Measurements from ENCODE around the gene TMEM212.

The TMEM212 gene

DNA sequence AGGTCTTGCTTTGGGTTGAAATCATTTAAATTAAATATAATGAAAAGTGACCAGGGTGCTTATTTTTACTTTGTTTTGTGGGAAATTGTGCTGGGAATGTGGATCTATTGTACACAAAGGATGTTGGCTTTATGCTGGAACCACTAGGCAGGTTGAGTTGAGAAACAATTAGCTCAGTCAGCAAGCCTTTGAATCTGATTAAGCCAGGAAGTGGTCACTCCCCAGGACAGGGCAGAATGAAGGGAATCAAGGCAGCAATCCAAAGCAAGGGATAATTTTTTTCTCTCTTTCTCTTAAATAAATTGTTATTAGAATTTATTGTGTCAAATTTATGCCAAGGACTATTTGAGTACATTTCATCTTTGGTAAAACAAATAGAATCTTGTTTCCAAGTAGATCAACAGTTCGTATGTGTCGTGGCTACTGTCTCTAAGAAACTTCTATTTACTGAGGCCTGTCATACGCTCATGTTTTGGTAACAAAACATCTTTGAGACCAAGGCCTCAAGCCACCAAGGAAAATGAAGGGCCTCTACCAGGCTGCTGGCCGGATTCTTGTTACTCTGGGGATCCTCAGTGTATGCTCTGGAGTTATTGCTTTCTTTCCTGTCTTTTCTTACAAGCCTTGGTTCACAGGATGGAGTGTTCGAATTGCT is at the start of gene TMEM212:
TSS of gene TMEM212 (plus strand) at position 486 of the 655 bp plus-strand sequence. CDS start at position 521, 35 bp downstream.
- no peak for DNase-seq

DNA sequence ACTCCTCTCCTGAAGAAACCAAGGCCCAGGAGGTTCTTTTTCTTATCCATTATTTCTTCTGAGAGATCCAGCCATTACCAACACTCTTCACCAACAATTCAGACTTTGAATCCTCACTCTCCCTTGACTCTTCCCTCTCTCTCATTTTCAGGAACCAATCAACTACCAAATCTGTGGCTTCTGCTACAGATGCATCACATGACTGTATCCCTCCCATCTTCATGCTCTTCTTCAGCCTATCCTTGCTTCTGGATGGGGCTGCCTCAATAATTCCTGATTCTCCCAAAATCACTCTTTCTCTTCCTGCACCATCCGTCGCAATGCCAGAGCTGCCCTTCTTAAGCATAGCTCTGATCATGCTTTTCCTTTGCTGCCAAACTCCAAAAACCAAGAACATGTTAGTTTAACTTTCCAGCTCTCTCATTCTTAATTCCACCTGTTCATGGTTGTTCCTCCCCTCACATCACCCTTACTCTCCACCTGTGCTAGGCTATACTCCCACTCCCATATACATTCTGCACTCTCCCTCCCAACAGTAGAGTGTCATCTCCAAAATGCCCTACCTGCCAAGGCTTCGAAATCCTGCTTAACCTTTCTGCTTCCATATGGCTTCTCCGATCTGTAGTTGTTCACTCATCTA is 46.4 kb upstream of the TMEM212 start:
- DNase-seq = no peak

DNA sequence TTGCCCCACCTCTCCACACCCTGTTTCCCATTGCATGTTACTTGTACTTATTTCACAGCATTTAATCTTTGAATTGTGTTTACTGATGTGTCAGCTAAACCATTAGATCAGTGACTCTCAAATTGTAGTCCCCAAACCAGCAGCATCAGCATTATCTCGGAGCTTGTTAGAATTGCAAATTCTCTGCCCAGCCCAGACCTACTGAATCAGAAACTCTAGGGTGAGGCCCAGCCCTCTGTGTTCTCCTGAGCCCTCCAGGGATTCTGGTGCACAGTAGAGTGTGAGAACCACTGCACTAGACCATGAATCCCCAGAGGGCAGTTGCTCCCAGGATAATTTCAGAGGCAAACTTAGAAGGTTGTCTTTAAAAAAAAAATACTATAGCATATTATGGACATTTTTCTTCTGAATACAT is 45.9 kb upstream of the TMEM212 start:
- no peak for DNase-seq

DNA sequence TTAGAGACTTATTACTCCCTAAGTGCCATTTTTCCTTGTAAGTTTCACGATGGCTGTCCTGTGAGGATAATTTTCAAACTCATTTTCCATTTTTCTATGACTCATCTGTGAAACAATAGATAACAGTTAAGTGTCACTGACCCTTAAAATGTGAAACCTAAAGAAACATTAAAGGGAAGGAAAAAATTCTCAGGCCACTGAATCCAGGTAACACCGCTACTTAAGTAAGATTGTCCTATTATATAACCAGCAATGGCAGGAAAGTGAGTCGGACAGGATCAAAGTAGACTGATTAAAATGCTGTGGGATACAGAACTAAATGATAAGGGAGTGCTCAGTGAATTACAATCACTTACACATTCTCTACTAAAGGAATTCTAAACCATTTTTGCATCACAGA is 45.3 kb upstream of the TMEM212 start:
- DNase-seq = no peak

DNA sequence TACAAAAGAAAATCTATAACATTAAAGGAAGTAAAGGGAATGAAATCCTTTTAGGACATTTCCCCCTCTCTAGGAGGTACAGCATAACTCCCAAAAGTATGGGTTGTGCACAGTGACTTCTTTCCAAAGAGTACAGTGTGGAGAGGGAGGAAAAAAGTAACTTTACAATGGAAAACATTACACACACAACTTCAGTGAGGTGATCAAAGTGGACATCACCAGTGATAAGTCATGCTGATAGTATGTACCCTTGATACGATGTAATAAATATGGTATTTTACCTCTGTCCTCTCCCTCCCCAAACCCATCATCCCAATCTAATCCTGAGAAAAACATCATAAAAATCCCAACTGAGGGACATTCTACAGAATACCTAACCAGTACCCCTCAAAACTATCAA is 43.6 kb upstream of the TMEM212 start:
- DNase-seq = no peak

DNA sequence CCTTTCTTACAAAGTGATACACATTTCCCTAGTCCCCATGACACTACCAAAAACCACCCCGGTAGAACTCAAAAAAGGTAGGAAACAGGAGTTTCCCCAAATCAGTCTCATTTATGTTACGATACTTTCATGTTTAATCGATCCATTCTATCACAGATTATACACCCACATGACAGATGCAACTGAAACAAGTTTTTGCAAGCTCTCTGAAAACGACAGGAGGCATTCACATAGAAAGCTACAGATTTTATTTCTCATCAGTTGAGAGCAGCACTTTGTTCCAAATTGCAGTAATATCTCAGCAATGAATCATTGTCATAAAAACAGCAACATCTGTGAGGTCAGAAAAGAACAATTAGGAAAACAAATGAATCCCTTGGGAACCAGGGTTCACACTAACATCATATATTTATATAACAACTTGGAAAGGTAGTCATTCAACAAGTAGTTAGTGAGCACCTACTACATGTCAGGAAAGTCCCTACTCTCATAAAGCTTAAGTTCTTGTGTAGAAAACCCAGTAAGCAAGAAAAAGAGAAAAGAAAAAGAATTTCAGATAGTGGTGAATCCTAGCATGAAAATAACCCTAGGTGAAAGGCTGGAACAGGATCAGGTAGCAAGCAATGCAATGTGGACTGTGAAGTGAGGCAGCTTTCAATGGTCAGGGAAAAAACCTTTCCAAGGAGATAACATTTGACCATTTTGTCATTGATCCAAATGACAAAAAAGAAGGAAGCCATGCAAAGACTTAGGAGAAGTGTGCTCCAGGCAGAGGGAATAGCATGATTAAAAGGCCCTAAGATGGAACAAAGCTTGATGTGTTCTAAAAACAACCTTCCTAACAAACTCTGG is 41.2 kb upstream of the TMEM212 start:
- DNase-seq = no peak

DNA sequence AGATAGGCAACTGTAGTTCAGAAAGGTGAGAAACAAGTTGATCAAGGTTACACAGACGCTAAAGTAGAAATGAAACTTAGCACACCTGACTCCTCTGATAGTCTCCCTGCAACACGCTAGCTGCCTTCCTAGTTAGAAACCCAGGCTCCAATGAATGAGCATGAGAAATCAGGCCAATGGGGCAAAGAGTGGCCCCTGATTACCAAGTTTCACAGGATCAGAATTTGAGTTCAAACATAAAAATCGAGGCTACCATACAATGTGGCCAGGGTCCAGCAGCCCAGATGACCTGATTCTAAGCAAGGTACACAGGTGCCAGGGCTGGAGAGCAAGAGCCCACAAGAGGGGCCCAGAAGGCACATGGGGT is 40.6 kb upstream of the TMEM212 start:
- no peak for DNase-seq

DNA sequence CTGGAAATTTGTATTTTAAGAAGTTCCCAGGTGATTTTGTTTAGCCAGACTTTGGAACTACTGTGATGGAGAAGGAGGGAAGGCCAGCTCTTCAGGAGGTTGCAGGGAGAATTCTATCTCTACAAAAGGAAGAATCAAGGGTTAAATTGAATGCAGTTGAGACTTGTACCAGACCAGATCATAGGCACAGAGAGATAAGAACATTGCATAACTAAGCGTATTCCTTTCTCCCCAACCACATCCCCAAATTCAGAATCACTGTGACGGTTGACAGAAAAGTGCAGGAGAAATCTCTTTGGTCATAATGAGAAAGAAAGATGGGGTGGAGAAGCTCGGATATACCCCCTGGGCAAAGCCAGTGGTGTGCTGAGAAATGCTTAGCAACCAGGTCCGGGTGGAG is 40.1 kb upstream of the TMEM212 start:
- no peak for DNase-seq

DNA sequence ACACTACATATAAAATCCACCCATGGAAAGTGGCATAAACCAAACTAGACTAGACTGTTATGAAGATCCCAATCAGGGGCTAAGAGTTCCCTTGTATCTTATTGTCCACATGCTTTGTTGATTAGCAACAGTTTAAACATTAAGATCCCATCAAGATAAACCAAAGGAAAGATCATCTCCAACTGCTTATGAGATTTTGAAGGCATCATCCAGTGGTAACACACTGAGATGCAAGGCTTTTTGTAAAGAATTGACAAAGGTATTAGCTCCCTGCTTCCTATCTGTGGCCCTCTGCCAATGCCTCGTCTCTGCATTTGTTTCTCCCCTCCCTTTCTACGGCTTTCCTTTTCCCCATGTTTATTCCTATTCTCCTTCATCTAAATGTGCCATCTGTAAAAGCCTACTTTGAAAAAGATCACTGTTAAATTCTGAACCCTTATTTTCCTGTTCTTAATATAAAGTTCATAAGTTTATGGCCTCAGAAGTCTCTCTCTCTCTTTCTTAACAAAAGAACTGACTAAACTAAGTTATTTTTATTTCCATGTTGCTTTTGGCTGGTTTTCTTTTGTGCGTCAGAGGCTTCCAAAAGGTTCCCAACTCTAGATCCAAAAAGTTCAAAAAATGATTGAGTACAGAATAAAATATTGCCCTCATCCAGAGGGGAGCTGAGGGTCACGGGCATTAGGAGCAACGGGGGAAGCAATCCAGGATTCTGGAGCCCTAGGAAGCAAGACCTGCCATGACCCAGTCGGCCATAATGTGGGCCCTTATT is 38.3 kb upstream of the TMEM212 start:
- no peak for DNase-seq

DNA sequence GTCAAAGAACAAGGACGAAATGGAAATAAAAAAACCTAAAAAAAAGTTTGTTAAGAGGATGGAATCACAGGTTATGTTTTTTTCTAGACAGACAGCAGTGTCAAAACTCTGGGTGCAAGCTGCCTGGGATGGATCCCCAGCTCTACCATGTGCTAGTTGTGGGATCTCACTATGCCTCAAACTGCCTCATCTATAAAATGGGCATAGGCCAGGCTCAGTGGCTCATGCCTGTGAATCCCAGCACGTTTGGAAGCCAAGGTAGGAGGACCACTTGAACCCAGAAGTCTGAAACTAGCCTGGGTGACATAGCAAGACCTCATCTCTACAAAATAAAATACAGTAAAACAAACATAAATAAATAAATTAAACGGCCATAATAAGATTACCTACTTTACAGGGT is 37.5 kb upstream of the TMEM212 start:
- no peak for DNase-seq

DNA sequence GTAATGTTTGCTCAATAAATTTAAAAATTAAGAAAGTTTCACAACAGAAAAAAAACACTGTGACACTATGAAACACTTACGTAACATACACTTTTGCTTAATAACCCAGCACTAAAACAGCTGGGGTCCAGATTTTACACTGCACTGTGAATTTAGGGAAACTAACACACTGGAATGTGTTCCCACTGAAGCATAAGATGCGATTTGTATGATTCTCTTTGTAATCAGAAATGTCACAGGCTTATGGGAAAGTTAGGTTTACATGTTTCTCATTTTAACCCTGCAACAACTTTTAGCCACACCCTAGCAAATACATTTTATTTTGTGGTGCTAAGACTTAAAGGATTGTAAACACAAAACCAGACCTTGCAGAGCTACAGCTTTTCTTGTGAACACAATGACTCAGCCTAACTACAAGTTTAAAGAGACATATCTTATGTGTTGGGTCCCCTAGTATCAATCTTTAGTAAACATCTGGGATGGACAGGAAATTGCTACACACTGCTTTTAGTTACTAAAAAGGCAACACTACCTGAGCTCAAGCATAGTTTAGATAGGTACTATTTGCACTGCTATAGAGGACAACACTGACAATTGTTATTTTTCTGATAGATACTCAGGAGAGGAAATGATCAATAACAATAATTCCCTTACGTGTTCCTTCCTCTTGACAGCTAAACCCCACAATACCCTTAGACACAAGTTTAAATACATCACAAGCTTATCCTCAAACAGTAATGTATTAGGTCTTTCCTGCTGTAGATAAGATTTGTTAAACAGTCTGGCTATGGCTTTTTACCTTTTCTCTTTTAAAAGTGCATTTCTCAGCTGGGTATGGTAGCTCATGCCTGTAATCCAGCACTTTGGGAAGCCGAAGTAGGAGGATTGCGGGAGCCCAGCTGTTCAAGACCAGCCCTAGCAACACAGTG is 36.7 kb upstream of the TMEM212 start:
- DNase-seq = no peak

DNA sequence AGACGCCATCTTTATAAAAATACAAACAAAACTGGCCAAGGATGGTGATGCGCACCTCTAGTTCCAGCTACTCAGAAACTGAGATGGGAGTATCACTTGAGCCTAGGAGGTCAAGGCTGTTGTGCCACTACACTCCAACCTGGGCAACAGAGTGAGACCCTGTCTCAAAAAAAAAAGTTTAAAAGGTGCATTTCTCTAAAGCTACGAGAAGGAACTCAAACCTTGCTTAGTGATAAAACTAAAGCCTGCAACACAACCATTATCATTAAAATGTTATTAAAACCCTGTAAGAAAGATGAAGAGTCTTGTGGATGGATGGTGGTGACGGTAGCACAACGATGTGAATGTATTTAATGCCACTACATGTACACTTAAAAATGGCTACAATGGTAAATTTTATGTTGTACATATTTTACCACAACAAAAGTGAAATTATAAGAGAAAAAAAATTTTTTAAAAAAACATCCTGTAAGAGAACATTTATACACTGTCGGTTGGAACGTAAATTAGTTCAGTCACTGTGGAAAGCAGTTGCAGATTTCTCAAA is 35.9 kb upstream of the TMEM212 start:
- no peak for DNase-seq

DNA sequence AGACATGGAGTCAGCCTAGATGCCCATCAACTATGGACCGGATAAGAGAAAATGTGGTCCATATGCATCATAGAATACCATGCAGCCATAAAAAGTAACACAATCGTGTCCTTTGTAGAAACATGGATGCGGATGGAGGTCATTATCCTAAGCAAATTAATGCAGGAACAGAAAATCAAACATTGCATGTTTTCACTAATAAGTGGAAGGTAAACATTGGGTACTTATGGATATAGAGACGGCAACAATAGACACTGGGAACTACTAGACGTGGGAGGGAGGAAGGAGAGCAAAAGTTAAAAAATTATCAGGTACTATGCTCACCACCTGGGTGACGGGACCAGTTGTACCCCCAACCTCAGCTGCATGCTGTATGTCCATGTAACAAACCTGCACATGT is 35.3 kb upstream of the TMEM212 start:
- DNase-seq = no peak

DNA sequence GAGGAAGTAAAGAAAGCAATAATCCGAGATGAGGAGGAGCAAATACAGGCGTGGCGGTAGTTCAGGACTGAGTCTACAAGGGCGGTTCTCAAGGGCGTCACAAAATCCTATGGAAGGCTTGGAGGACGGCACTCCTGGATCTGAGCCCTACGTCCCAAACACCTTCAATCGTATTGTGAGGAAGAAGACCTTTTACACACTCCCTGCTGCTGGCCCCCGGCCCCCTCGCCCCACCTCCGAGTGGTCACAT is 33.6 kb upstream of the TMEM212 start:
- DNase-seq = no peak

DNA sequence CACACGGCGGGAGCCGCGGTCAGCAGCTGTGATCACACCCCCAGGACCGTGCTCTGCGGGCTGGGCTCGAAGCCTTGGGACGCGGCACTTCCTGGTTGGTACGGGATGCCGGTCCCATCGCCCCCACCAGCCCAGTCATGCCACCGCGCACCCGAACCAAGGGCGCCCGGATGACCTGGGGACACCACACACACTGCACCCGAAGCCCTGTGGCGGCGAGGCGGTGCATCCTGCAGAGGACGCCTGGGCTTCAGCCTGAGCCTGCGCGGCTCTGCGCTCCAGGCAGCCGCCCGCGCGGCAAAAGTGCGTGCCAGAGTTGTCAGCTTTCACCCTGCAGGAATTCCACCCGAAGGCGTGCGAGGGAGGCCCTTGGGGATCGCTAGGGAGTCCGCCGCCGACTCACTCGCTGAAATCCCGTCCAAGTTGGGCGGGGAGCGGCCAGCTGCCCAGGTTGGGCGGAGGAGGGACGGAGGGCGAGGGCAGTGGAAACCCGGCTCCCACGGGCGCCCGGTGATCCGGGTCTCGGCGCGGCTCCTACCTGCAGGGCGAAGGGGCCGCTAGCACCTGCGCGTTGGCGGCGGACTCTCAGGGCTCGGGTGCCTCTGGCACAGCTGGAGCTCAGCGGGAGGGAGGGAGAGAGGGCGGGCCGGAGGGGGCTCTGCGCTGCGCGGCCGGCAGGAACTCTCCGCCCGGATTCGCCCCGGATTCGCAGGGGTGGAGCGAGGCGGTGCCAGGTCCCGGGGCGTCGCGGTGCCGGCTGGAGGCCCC is 33.1 kb upstream of the TMEM212 start, which contains the start of gene PLD1:
TSS of gene PLD1 (minus strand) at position 623 of the 768 bp plus-strand sequence. CDS start 72,432 bp downstream, outside the sequence.
- peak; percentile 53 for DNase-seq

DNA sequence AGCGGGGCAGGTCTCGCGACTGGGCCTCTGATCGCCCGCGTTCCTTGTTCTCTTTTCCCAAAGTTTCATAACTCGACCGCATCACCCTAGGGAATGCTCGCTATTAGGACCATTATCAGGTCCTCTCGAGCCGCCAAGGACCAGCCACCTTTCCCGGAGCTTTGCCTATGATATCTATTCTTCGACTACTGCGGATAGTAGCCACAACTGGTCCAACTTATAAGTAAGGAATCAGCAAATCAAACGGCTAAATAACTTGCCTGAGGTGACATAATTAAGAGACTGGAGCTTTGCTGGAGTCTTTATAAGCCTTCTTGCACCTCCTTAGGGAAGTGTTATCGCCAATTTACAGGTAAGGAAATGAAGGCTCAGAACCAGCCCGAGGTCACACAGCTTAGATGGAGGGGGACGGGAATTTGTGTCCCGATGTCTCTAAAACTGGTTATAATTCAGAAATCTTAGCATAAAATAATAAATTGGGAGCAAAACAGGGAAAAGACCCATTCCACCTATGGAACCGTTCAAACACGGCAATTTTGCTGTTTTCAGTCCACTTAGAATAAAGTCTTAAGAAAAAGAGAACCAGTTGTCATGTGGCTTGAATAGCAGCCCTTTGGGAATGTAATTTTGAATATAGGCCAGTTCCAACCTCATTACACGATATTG is 32.4 kb upstream of the TMEM212 start:
- no peak for DNase-seq

DNA sequence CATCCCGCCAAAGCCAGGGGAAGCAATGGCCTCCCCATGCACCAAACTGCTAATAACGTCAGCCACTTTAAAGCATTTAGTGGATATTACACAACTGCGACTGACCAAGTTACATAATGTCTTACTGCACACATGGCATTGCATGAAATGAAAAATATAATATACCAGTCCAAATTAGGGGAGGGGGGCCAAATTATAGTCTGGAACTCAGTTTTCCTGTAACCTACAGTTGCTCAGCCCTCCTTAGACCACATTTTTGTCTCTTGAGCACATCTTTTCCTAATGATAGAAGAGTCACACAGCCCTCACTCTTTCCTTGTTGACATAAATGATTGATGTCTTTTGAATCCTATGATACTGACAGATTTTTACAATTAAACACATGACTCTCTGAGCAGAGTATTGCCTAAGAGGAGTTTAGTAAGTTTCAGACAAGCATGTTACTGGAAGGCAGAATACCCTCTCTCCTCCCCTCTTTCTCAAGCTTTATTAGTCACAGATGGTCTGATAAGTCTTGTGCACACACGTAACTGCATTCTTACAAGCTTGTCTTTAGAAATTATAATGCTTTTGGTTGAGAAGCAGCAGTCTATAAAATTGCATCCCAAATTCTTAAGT is 31.7 kb upstream of the TMEM212 start:
- no peak for DNase-seq

DNA sequence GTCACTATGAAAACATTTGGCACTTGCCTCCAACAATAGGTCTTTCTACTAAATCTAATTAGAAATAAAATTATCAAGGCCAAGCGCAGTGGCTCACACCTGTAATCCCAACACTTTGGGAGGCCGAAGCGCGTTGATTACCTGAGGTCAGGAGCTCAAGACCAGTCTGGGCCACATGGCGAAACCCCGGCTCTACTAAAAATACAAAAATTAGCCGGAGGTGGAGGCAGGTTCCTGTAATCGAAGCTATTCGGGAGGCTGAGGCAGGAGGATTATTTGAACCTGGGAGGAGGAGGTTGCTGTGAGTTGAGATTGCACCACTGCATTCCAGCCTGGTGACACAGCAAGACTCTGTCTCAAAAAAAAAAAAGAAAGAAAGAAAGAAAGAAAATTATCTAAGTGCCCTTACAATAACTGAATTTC is 31.2 kb upstream of the TMEM212 start:
- no peak for DNase-seq

DNA sequence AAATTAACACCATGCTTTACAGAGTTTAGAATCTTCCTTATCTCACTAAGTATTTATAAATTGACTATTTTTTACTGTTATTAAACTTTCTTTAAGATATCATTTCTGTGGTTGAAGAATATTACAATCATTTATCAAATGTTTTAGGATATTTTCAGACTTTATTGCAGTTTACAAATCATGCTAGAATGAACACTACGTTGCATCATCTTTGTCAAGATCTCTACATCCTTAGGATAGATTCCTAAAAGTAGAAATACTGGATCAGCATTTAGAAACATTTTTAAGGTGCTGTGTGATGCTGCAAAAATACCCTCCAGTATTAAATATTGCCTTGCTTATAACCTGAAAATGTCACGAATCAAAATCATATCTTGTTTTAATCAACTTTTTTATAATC is 30.3 kb upstream of the TMEM212 start:
- no peak for DNase-seq

DNA sequence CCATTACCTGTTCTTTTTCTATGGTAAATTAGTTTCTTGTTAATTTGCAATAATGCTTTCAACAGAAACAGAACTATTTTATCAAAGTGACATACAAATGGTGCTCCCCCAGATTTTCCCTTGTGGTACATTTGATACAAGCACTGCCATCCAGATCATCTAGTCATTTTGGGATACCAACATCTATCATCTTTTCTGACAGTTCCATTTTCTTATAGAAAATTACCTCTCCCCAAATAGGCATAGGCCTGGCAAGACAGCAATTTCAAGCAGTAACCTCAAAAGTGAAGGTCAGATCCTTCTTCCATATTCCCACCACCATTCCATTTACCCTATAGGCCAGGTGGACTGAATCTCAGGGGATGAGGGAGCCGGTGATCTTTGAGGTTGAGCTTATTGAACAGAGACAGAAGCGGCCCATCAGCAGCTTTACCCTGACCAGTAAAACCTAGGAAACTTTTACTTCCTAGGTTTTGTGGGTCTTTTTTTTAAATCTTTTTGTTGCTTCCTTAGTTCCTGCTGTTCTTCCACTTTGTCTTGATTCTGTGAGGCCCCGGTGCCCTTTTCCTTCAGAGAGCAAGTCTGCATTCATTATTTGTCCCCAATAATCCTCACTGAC is 29.8 kb upstream of the TMEM212 start:
- no peak for DNase-seq

All from SHP77 treated with DMSO at 0.1 percent for 48 hours (cell line).